ENCODE data around the gene NMNAT2.
A peak's percentile ranks its signal among the peaks of the same experiment; 100 is the strongest.

DNA sequence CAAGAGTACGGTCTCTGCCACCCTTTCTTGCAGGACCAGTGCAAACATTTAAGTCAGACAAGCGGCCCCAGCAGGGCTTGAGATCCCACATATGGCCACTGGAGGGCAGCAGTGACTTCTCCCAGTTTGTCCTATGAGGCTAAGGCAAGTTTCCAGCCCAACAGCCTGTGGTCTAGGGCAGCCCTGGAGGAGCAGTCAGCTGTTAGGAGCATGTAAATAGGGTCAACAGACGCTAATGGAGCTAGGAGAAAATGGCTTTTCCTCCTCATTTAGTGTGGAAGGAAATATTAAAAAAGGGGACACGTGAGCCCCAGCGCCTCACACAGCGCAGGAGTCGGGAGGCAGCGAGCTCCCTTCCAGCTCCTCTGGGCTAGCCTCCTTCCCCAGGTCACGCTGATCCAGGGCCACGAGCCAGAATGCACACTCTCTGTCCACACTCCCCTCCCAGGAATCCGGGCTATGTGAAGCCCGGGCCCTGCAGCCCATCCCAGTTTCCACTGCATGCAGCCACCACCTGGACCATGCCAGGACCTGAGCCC lies 136.6 kb downstream of the NMNAT2 start:
- TF ChIP-seq, protein P1, sequence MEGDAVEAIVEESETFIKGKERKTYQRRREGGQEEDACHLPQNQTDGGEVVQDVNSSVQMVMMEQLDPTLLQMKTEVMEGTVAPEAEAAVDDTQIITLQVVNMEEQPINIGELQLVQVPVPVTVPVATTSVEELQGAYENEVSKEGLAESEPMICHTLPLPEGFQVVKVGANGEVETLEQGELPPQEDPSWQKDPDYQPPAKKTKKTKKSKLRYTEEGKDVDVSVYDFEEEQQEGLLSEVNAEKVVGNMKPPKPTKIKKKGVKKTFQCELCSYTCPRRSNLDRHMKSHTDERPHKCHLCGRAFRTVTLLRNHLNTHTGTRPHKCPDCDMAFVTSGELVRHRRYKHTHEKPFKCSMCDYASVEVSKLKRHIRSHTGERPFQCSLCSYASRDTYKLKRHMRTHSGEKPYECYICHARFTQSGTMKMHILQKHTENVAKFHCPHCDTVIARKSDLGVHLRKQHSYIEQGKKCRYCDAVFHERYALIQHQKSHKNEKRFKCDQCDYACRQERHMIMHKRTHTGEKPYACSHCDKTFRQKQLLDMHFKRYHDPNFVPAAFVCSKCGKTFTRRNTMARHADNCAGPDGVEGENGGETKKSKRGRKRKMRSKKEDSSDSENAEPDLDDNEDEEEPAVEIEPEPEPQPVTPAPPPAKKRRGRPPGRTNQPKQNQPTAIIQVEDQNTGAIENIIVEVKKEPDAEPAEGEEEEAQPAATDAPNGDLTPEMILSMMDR (IDR thresholded peaks at IDR 0.05) = peak; percentile 96
- no peak for TF ChIP-seq POLR2AphosphoS5 (IDR thresholded peaks at IDR 0.05; ENCODE audit: low read depth, low read length)

Data from Panc1 (cell line).